Brain pericyte (primary cell): ENCODE measurements around the gene SKAP1.
"Not testable (repeated sequence)": the region's sequence is repeated elsewhere in the genome, so short reads cannot be mapped to it uniquely, and the experiment has no call there.

Source experiments
- DNase-seq: peaks from one replicate; pipeline ENCODE4 v3.0.0-alpha.2; 2012; ENCODE audit warnings: low read depth, low spot score

SKAP1 gene

GRCh38 chr17:48328457-48328856 lies 101.6 kb downstream of the SKAP1 start:
- DNase-seq: no peak

GRCh38 chr17:48326310-48326709 lies 103.7 kb downstream of the SKAP1 start:
- no peak for DNase-seq

GRCh38 chr17:48322060-48322459 lies 108.0 kb downstream of the SKAP1 start:
- DNase-seq: no peak

- DNase-seq: no peak
Measured at GRCh38 chr17:48317732-48318131, 112.3 kb downstream of the SKAP1 start.

GRCh38 chr17:48314716-48315115 lies 115.3 kb downstream of the SKAP1 start:
- DNase-seq: no peak

GRCh38 chr17:48313096-48313755 lies 116.8 kb downstream of the SKAP1 start:
- no peak for DNase-seq

- DNase-seq: no peak
Measured at GRCh38 chr17:48311324-48311723, 118.7 kb downstream of the SKAP1 start.

- no peak for DNase-seq
Measured at GRCh38 chr17:48310748-48311213, 119.2 kb downstream of the SKAP1 start.

GRCh38 chr17:48308581-48308980 lies 121.4 kb downstream of the SKAP1 start:
- DNase-seq: no peak

- peak; percentile 5 for DNase-seq
Measured at GRCh38 chr17:48307814-48308411, 122.1 kb downstream of the SKAP1 start.

- DNase-seq: no peak
Measured at GRCh38 chr17:48307255-48307654, 122.8 kb downstream of the SKAP1 start.

- no peak for DNase-seq
Measured at GRCh38 chr17:48301002-48301401, 129.0 kb downstream of the SKAP1 start.

GRCh38 chr17:48299760-48300159 lies 130.3 kb downstream of the SKAP1 start:
- DNase-seq: no peak

GRCh38 chr17:48297825-48298224 lies 132.2 kb downstream of the SKAP1 start:
- no peak for DNase-seq

- DNase-seq: no peak
Measured at GRCh38 chr17:48296453-48296852, 133.6 kb downstream of the SKAP1 start.

GRCh38 chr17:48295362-48296288 lies 134.4 kb downstream of the SKAP1 start:
- DNase-seq: no peak

- DNase-seq: no peak
Measured at GRCh38 chr17:48294806-48295361, 135.1 kb downstream of the SKAP1 start.

GRCh38 chr17:48294020-48294805 lies 135.8 kb downstream of the SKAP1 start:
- no peak for DNase-seq

- DNase-seq: no peak
Measured at GRCh38 chr17:48293319-48294019, 136.5 kb downstream of the SKAP1 start.

GRCh38 chr17:48290378-48290777 lies 139.6 kb downstream of the SKAP1 start:
- no peak for DNase-seq

- not testable (repeated sequence) for DNase-seq
Measured at GRCh38 chr17:48286917-48287316, 143.1 kb downstream of the SKAP1 start.
